Endothelial cell of umbilical vein (primary cell): ENCODE results near the gene KCNK1.

Source experiments
- CTCF ChIP-seq, 2 donors: IDR thresholded peaks; 1 replicate in 1 of 2; 2 replicates in 1 of 2; pipeline ENCODE4 v1.5.1; 2011; ENCODE audit warnings: low read length in 2 of 2, mild to moderate bottlenecking in 2 of 2, moderate library complexity in 2 of 2, control low read depth in 1 of 2, inconsistent platforms in 1 of 2, low read depth in 1 of 2; ENCODE audit not compliant: insufficient read depth in 1 of 2; ENCODE audit errors: extremely low read depth in 1 of 2
- EZH2 ChIP-seq: IDR thresholded peaks from 2 replicates; pipeline ENCODE4 v1.6.1; 2012; ENCODE audit warnings: borderline replicate concordance, low read depth, mild to moderate bottlenecking, moderate library complexity, low read length, inconsistent platforms; ENCODE audit not compliant: severe bottlenecking
- FOS ChIP-seq: IDR thresholded peaks from 2 replicates; pipeline ENCODE4 v1.6.1; 2011; ENCODE audit warnings: mild to moderate bottlenecking, low read length, moderate library complexity, borderline replicate concordance; ENCODE audit not compliant: insufficient read depth
- GATA2 ChIP-seq: IDR thresholded peaks from 2 replicates; pipeline ENCODE4 v1.7.0; 2011; ENCODE audit warnings: low read depth, mild to moderate bottlenecking, moderate library complexity, mixed read lengths, low read length; ENCODE audit not compliant: insufficient read length, insufficient read depth
- JUN ChIP-seq: IDR thresholded peaks from 2 replicates; pipeline ENCODE4 v1.6.1; 2011; ENCODE audit warnings: borderline replicate concordance, low read depth; ENCODE audit not compliant: insufficient read length, insufficient read depth
- MAX ChIP-seq: IDR thresholded peaks from 2 replicates; pipeline ENCODE4 v1.6.1; 2011; ENCODE audit not compliant: insufficient read depth, insufficient read length
- MYC ChIP-seq: IDR thresholded peaks from one replicate; pipeline ENCODE4 v1.6.1; 2011; ENCODE audit warnings: mild to moderate bottlenecking, low read depth, low read length
- POLR2A ChIP-seq: IDR thresholded peaks from 2 replicates; pipeline ENCODE4 v1.6.1; 2012; ENCODE audit warnings: low read depth, mild to moderate bottlenecking, control low read depth, low read length
- POLR2AphosphoS5 ChIP-seq: IDR thresholded peaks from 2 replicates; pipeline ENCODE4 v1.6.1; 2012; ENCODE audit warnings: low read depth, mild to moderate bottlenecking, control low read depth, low read length, moderate library complexity; ENCODE audit not compliant: insufficient read depth

- TF ChIP-seq CTCF (IDR thresholded peaks at IDR 0.05; ENCODE audit: extremely low read depth in 1 of 2, insufficient read depth in 1 of 2, low read depth in 1 of 2, low read length in 2 of 2) (no peak), POLR2A (no peak), EZH2 (no peak), MAX (no peak), MYC (no peak), POLR2AphosphoS5 (no peak), JUN (no peak), GATA2 (no peak), FOS (no peak)
Observed at GRCh38 chr1:233627376-233627775, 13.5 kb downstream of the KCNK1 start.
